GM12891 (cell line): ENCODE data around the gene ERCC8.

Experiments
- PAX5 ChIP-seq: IDR thresholded peaks from 2 replicates; pipeline ENCODE4 v1.6.1; 2011; ENCODE audit warnings: low read length, moderate library complexity, mild to moderate bottlenecking; ENCODE audit not compliant: insufficient read depth, severe bottlenecking
- POLR2A ChIP-seq: IDR thresholded peaks from 2 replicates; pipeline ENCODE4 v1.6.1; 2011; ENCODE audit warnings: low read depth, low read length, control low read depth
- POLR2AphosphoS5 ChIP-seq: IDR thresholded peaks from 2 replicates; pipeline ENCODE4 v1.6.1; 2011; ENCODE audit warnings: low read depth, low read length, control low read depth
- POU2F2 ChIP-seq: IDR thresholded peaks from 2 replicates; pipeline ENCODE4 v1.6.1; 2011; ENCODE audit warnings: low read depth, mild to moderate bottlenecking, control low read depth, low read length, moderate library complexity
- SPI1 ChIP-seq: IDR thresholded peaks from 2 replicates; pipeline ENCODE4 v1.6.1; 2011; ENCODE audit warnings: low read depth, low read length, control low read depth
- TAF1 ChIP-seq: IDR thresholded peaks from 2 replicates; pipeline ENCODE4 v1.6.1; 2011; ENCODE audit warnings: low read depth, low read length, control low read depth

DNA sequence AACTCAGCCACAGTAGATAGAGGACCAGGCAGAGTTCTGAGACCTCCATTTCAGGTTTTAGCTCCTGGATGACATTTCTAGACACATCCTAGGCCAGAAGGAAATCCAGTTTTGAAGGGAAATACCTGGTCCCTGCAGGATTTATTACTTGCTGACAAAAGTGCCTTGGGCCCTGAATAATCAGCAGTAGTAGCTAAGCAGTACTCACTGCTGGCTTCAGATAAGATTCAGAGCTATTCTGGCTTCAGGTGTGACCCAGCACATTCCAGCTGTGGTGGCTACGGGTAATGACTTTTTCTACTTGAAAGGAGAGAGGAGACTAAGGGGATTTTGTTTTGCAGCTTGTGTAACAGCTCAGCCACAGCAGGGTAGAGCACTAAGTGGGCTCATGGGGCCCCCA, 34.1 kb upstream of the ERCC8 start:
- TF ChIP-seq POLR2AphosphoS5 = no peak
- TF ChIP-seq POLR2A = no peak
- TF ChIP-seq TAF1 = no peak
- no peak for TF ChIP-seq PAX5
- no peak for TF ChIP-seq SPI1
- TF ChIP-seq POU2F2 = no peak
